ENCODE measurements around the gene LGMN.
"Not testable (repeated sequence)": the region's sequence is repeated elsewhere in the genome, so short reads cannot be mapped to it uniquely, and the experiment has no call there.

Gene LGMN

GRCh38 chr14:92759679-92760523 lies 11.5 kb upstream of the LGMN start:
- DNase-seq, result no peak

- no peak for DNase-seq
These were observed 10.9 kb upstream of the LGMN start for GRCh38 chr14:92759300-92759678.

- DNase-seq, result no peak
These were observed 8.0 kb upstream of the LGMN start for GRCh38 chr14:92756446-92756845.

GRCh38 chr14:92755495-92755894 lies 7.1 kb upstream of the LGMN start:
- no peak for DNase-seq

GRCh38 chr14:92754966-92755365 lies 6.5 kb upstream of the LGMN start:
- DNase-seq, result no peak

- DNase-seq, result no peak
These were observed 4.8 kb upstream of the LGMN start for GRCh38 chr14:92753250-92753649.

- DNase-seq, result no peak
These were observed 3.4 kb upstream of the LGMN start for GRCh38 chr14:92751819-92752218.

- no peak for DNase-seq
These were observed 2.6 kb upstream of the LGMN start for GRCh38 chr14:92750994-92751400.

- not testable (repeated sequence) for DNase-seq
These were observed 1.8 kb upstream of the LGMN start for GRCh38 chr14:92750222-92750728.

- DNase-seq, result no peak
These were observed 647 bp downstream of the LGMN start for GRCh38 chr14:92747701-92748258.

GRCh38 chr14:92744198-92744597 lies 4.2 kb downstream of the LGMN start:
- no peak for DNase-seq

- no peak for DNase-seq
These were observed 8.0 kb downstream of the LGMN start for GRCh38 chr14:92740440-92740839.

GRCh38 chr14:92737619-92738188 lies 10.7 kb downstream of the LGMN start:
- DNase-seq, result no peak

- DNase-seq, result no peak
These were observed 11.2 kb downstream of the LGMN start for GRCh38 chr14:92737206-92737605.

- no peak for DNase-seq
These were observed 13.1 kb downstream of the LGMN start for GRCh38 chr14:92735344-92735743.

GRCh38 chr14:92734618-92735017 lies 13.8 kb downstream of the LGMN start:
- no peak for DNase-seq

- DNase-seq, result no peak
These were observed 15.4 kb downstream of the LGMN start for GRCh38 chr14:92733007-92733406.

- no peak for DNase-seq
These were observed 16.8 kb downstream of the LGMN start for GRCh38 chr14:92731622-92732115.

GRCh38 chr14:92729634-92730358 lies 18.6 kb downstream of the LGMN start:
- DNase-seq, result peak; percentile 86

- peak; percentile 89 for DNase-seq
These were observed 19.6 kb downstream of the LGMN start for GRCh38 chr14:92728759-92729364.

- DNase-seq, result no peak
These were observed 21.5 kb downstream of the LGMN start for GRCh38 chr14:92726933-92727262.

GRCh38 chr14:92726135-92726932 lies 22.1 kb downstream of the LGMN start:
- DNase-seq, result peak; percentile 73

Measured in activated CD4-positive, alpha-beta T cell treated with anti-CD3 and anti-CD28 coated beads, Interleukin-2, Interleukin-6, amounts not matched to agents 100 ng/mL and 50 ng/mL, durations not matched to agents 16 hours and 8 hours (primary cell).